Measurements from ENCODE around the gene MDM2.
"Not testable (repeated sequence)": the region's sequence is repeated elsewhere in the genome, so short reads cannot be mapped to it uniquely, and the experiment has no call there.

Gene MDM2

GRCh38 chr12:68828672-68829068 is 20.7 kb downstream of the MDM2 start:
- DNase-seq: no peak

- DNase-seq: peak; percentile 32
Measured at GRCh38 chr12:68831272-68831671, 23.3 kb downstream of the MDM2 start.

- DNase-seq: no peak
Measured at GRCh38 chr12:68831751-68832503, 23.9 kb downstream of the MDM2 start.

GRCh38 chr12:68832504-68832867 is 24.5 kb downstream of the MDM2 start:
- DNase-seq: no peak

GRCh38 chr12:68833508-68833907 is 25.5 kb downstream of the MDM2 start:
- DNase-seq: no peak

- no peak for DNase-seq
Measured at GRCh38 chr12:68835333-68835908, 27.4 kb downstream of the MDM2 start.

- no peak for DNase-seq
Measured at GRCh38 chr12:68837215-68837614, 29.2 kb downstream of the MDM2 start.

- no peak for DNase-seq
Measured at GRCh38 chr12:68838046-68838886, 30.3 kb downstream of the MDM2 start.

GRCh38 chr12:68839183-68840147 is 31.5 kb downstream of the MDM2 start:
- DNase-seq: no peak

- DNase-seq: not testable (repeated sequence)
Measured at GRCh38 chr12:68841175-68841574, 33.2 kb downstream of the MDM2 start.

- DNase-seq: no peak
Measured at GRCh38 chr12:68841717-68842116, 33.7 kb downstream of the MDM2 start.

GRCh38 chr12:68842123-68842522 is 34.1 kb downstream of the MDM2 start:
- no peak for DNase-seq

GRCh38 chr12:68842784-68843567 is 35.0 kb downstream of the MDM2 start:
- DNase-seq: no peak

- DNase-seq: no peak
Measured at GRCh38 chr12:68844318-68844745, 36.4 kb downstream of the MDM2 start.

GRCh38 chr12:68844788-68845695 is 37.1 kb downstream of the MDM2 start:
- no peak for DNase-seq

GRCh38 chr12:68846811-68847210 is 38.8 kb downstream of the MDM2 start:
- no peak for DNase-seq

- no peak for DNase-seq
Measured at GRCh38 chr12:68850390-68850789, 42.4 kb downstream of the MDM2 start.

- DNase-seq: no peak
Measured at GRCh38 chr12:68851592-68852306, 43.8 kb downstream of the MDM2 start.

- no peak for DNase-seq
Measured at GRCh38 chr12:68853396-68854077, 45.6 kb downstream of the MDM2 start.
